NCI-H1694 treated with DMSO at 0.1 percent for 48 hours (cell line): ENCODE measurements around the gene PTN.
"Not testable (repeated sequence)": the region's sequence is repeated elsewhere in the genome, so short reads cannot be mapped to it uniquely, and the experiment has no call there.

Source experiments
- DNase-seq: peaks from one replicate; lab custom pipeline; 2025; lab: John Stamatoyannopoulos, UW

PTN gene

GRCh38 chr7:137268001-137268865 lies 75.3 kb downstream of the PTN start:
- not testable (repeated sequence) for DNase-seq

DNA sequence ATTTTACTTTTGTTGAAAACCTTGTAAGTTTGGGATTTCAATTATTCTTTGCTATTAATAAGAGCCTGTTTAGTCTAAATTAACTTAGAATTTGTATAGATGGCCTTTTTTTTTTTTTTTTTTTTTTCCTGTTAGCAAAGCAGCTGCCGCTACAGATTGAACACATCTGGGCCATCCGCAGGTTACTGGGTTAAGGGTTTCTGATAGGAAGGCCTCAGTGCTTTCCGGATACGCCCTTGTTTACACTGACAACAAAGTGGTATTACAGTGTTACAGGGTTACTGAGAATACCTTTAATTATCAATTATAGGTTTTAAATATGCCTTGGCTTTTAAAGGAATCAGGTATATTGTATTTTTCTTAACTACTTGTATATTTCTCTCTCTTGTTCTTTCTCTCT lies 76.8 kb downstream of the PTN start:
- DNase-seq, result no peak

DNA sequence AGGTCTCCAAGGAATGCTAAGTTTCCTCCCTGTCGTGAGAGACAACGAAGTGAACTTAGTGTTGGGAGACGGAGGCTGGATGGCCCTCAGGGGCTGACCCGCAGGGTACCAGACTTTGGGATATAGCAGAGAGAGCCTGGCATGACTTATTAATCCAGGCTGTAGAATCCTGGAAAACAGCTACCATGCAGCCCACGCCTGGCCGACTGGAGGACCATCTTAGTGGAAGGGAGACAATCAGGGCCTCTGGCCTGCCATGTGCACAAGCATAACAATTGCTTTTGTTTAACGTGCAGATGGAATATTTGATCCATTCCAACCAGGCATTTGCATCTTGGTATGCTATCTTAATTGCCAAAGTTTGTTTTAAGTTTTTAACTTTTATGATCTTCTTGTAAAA lies 78.1 kb downstream of the PTN start:
- not testable (repeated sequence) for DNase-seq

- no peak for DNase-seq
Measured at GRCh38 chr7:137262599-137262998, 80.9 kb downstream of the PTN start.

DNA sequence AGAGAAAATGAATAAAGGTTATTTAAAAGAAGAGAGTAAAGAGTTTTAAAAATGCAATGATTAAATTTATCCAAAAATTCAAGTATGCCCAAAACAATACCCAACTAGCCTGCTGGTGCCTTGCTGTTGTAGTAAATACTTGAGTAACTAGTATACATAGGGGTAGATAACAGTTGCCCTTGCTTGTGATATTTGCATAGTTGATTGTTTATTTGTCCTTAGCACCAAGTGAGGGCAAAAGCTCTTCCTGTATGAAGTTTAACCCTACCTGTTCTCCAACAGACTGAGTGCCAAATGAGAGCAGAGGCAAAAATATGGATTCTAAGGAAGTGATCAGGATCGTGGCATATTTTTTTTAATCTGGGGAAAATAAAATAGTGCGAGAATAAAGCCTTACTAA lies 85.0 kb downstream of the PTN start:
- no peak for DNase-seq

- no peak for DNase-seq
Measured at GRCh38 chr7:137254766-137255165, 88.8 kb downstream of the PTN start.

- no peak for DNase-seq
Measured at GRCh38 chr7:137245890-137246289, 97.6 kb downstream of the PTN start.

- no peak for DNase-seq
Measured at GRCh38 chr7:137245186-137245585, 98.3 kb downstream of the PTN start.

DNA sequence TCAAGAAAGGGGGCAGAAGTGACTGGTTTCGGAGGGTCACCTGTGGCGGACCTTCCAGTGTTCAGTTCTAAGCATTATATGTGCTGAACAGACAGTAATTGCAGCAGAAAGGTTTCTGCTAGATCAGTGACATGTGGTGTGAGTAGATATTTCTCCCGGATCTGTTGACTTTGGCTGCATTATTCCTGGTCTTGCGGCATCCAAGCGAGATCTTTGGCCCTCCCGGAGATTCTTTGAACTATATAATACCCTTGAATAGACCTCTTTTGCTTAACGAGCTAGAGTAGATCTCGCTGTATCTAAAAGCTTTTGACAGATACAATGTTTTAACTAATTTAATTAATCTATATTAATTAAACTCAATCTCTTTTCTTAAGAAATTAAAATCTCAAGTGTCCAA lies 99.8 kb downstream of the PTN start:
- no peak for DNase-seq

GRCh38 chr7:137242616-137243015 lies 100.9 kb downstream of the PTN start:
- no peak for DNase-seq

- DNase-seq, result no peak
Measured at GRCh38 chr7:137241655-137242360, 101.7 kb downstream of the PTN start.

DNA sequence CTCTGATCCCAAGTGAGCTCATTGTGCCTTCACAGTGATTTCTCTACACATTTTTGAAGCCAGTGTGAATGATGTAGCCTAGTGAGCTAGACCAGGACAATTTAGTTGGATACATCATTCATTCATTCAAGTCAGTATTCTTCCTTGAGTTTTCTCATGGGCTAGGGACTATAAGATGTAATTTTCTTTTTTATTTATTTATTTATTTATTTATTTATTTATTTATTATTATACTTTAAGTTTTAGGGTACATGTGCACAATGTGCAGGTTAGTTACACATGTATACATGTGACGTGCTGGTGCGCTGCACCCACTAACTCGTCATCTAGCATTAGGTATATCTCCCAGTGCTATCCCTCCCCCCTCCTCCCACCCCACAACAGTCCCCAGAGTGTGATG lies 104.3 kb downstream of the PTN start:
- not testable (repeated sequence) for DNase-seq

DNA sequence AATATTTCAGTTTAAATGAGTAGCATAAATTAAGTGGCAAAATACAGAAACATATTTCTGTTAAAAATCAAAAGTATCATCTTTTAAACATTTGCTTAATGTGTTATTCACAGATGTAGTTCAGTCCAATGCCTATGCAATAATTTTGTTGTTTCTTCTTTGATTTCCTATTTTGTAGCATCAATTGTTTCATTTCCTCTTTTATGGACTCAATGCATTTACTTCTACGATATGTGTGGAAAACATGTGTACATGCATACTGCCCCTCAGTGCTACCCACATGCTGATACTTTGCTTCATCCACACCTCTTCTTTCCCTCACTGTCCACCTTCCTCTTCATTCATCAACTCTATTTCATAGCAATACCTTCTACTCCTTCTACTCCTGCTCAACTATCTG lies 108.1 kb downstream of the PTN start:
- DNase-seq, result no peak

DNA sequence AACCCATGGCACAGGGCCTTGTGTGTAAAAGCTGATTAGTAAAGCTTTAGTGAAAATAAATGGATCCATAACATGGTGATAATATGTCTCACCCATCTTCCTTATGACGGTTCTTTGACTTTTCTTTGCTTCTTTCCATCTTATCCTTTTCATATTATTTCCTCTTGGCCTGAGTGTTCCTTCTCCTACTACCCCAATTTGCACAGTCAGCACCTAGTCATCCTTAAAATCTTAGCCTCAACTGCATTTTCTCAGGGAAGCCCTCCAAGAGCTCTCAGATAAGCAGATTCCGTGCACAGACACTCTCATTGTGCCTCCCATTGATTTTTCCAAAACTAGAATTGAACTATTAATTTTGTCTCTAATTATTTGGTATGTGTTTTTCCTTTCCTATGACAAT lies 112.4 kb downstream of the PTN start:
- no peak for DNase-seq

DNA sequence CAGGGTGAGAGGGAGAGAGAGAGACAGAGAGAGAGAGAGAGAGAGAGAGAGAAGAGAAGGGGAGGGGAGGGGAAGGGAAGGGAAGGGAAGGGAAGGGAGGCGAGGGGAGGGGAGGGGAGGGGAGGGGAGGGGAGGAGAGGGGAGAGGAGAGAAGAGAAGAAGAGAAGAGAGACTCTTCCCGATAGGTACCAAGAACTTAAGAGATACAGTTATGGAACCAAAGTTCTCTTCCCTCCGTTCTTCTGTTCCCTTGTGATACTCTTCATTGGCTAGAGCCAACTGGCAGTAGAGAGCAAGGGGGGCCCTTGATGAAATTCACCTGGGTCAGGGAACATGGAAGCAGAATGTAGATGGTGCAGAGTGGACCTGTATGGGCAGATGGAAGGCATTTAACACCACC lies 122.1 kb downstream of the PTN start:
- no peak for DNase-seq

GRCh38 chr7:137213744-137214143 lies 129.8 kb downstream of the PTN start:
- DNase-seq, result no peak

DNA sequence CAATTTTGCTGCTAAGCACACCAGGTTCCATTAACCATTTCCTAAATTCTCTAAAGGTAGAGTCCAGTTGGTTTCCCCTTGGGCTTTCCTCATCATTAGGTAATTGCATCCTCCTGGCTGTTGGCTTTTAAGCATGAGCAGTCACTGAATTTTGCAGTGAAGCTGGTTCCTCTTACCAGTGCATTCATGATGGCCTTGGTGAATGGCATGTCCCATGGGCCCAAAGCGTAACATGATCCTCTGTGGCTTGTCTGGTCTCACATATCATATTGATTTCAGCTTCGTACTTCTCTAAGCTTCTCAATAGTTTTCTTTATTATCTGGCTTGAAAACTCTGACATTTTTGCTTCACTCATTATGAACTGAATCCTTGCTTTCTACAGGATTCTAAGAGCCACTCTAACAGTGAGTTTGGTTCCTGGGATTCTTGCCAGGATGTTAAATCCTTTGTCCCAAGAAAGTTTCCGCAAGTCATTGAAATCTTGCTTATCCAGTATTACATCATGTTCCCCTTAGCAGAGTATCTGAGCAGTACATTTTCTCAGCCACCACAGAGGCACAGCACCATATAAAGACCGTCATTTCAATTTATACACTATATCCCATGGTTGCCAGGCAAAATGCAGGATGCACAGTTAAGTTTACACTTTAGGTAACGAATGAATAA lies 134.2 kb downstream of the PTN start:
- no peak for DNase-seq

GRCh38 chr7:137206770-137207169 lies 136.8 kb downstream of the PTN start:
- DNase-seq, result no peak

DNA sequence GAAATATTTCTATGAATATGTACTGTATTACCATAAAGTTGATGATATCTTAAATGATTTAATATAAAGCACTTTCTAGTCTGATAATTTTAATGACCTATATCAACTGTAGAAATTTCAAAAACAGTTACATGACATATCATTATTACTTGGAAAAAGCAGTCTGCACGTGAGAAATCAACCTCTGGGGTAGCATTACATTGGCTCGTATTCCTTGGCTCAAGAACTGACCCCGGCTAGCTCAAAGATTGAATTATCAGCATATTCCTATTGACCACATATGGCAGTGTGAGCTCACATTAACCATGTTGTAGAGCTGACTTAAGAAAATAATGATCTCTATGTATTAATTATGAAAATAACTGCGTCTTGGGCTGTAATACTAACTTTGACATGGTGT lies 139.3 kb downstream of the PTN start:
- DNase-seq, result no peak

- DNase-seq, result no peak
Measured at GRCh38 chr7:137203351-137203750, 140.2 kb downstream of the PTN start.

DNA sequence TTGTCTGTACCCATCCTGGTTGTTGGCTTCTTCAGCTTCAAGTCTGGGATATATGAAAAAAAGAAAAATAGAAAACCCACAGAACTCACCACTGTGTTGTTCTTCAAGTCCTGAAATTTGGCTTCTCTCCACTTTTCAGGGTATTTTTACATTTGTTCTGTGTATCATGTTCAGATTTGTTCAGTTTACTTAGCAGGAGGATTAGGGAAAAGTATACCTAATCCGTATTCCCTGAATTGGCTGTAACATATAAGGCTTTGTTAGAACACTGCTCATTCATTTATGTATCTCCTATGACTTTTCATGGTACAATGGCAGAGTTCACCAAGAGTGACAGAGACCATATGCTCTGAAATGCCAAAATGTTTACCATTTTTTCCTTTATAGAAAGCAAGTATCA lies 146.9 kb downstream of the PTN start:
- no peak for DNase-seq

DNA sequence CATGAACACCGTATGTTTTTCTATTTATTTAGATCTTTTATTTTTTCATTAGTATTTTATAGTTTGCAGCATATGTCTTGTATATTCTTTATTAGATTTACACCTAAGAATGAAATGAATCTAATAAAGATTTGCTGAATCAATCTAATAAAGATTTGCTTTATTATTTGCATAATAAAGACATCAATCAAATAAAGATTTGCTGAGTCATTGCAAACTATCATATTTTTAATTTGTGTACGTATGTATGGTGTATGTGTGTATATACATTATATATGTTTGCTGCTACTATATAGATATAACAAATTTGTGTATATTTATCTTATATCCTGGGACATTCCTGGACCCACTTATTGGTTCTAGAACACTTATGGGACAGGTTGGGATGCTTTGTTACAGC lies 147.5 kb downstream of the PTN start:
- no peak for DNase-seq

DNA sequence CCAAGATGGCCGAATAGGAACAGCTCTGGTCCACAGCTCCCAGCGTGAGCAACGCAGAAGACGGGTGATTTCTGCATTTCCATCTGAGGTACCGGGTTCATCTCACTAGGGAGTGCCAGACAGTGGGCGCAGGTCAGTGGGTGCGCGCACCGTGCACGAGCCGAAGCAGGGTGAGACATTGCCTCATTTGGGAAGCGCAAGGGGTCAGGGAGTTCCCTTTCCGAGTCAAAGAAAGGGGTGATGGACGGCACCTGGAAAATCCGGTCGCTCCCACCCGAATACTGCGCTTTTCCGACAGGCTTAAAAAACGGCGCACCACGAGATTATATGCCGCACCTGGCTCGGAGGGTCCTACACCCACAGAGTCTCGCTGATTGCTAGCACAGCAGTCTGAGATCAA lies 161.9 kb downstream of the PTN start:
- DNase-seq, result not testable (repeated sequence)
